Amniotic stem cell (primary cell): ENCODE data around the gene CRYBG1.
"Not testable (repeated sequence)": the region's sequence is repeated elsewhere in the genome, so short reads cannot be mapped to it uniquely, and the experiment has no call there.

ENCODE experiments used
- DNase-seq: peaks from one replicate; lab custom pipeline; 2025; lab: John Stamatoyannopoulos, UW

The CRYBG1 gene

GRCh38 chr6:106377061-106377540, 16.6 kb downstream of the CRYBG1 start:
- peak; percentile 64 for DNase-seq

- DNase-seq: no peak
Measured at GRCh38 chr6:106379951-106380350, 19.4 kb downstream of the CRYBG1 start.

GRCh38 chr6:106380407-106380806, 19.9 kb downstream of the CRYBG1 start:
- no peak for DNase-seq

GRCh38 chr6:106381223-106381622, 20.7 kb downstream of the CRYBG1 start:
- no peak for DNase-seq

GRCh38 chr6:106381881-106382280, 21.4 kb downstream of the CRYBG1 start:
- DNase-seq: no peak

GRCh38 chr6:106383573-106383972, 23.1 kb downstream of the CRYBG1 start:
- DNase-seq: no peak

- no peak for DNase-seq
Measured at GRCh38 chr6:106385530-106385929, 25.0 kb downstream of the CRYBG1 start.

GRCh38 chr6:106387875-106388274, 27.4 kb downstream of the CRYBG1 start:
- no peak for DNase-seq

GRCh38 chr6:106390088-106390487, 29.6 kb downstream of the CRYBG1 start:
- DNase-seq: no peak

- no peak for DNase-seq
Measured at GRCh38 chr6:106396426-106397220, 36.1 kb downstream of the CRYBG1 start.

- DNase-seq: no peak
Measured at GRCh38 chr6:106397431-106397830, 36.9 kb downstream of the CRYBG1 start.

- no peak for DNase-seq
Measured at GRCh38 chr6:106398621-106399020, 38.1 kb downstream of the CRYBG1 start.

- not testable (repeated sequence) for DNase-seq
Measured at GRCh38 chr6:106405044-106405443, 44.5 kb downstream of the CRYBG1 start.

GRCh38 chr6:106411056-106411455, 50.5 kb downstream of the CRYBG1 start:
- no peak for DNase-seq

- DNase-seq: no peak
Measured at GRCh38 chr6:106411643-106412200, 51.2 kb downstream of the CRYBG1 start.

- DNase-seq: no peak
Measured at GRCh38 chr6:106413016-106413415, 52.5 kb downstream of the CRYBG1 start.

- no peak for DNase-seq
Measured at GRCh38 chr6:106413722-106414121, 53.2 kb downstream of the CRYBG1 start.

- DNase-seq: no peak
Measured at GRCh38 chr6:106415921-106416320, 55.4 kb downstream of the CRYBG1 start.

- DNase-seq: no peak
Measured at GRCh38 chr6:106417572-106418147, 57.1 kb downstream of the CRYBG1 start.

- no peak for DNase-seq
Measured at GRCh38 chr6:106419900-106420613, 59.5 kb downstream of the CRYBG1 start.

- no peak for DNase-seq
Measured at GRCh38 chr6:106421496-106421895, 61.0 kb downstream of the CRYBG1 start.

GRCh38 chr6:106422534-106422933, 62.0 kb downstream of the CRYBG1 start:
- DNase-seq: no peak

- no peak for DNase-seq
Measured at GRCh38 chr6:106425382-106425781, 64.9 kb downstream of the CRYBG1 start.
